HG02938 (cell line): ENCODE measurements around the gene GRAMD2B.

Experiments
- ATAC-seq: cut with Tn5 transposase; IDR thresholded peaks from one replicate; pipeline ENCODE4 v1.9.1; 2021; ENCODE audit warnings: mild to moderate bottlenecking, moderate library complexity; ENCODE audit not compliant: unreplicated experiment

Gene GRAMD2B

DNA sequence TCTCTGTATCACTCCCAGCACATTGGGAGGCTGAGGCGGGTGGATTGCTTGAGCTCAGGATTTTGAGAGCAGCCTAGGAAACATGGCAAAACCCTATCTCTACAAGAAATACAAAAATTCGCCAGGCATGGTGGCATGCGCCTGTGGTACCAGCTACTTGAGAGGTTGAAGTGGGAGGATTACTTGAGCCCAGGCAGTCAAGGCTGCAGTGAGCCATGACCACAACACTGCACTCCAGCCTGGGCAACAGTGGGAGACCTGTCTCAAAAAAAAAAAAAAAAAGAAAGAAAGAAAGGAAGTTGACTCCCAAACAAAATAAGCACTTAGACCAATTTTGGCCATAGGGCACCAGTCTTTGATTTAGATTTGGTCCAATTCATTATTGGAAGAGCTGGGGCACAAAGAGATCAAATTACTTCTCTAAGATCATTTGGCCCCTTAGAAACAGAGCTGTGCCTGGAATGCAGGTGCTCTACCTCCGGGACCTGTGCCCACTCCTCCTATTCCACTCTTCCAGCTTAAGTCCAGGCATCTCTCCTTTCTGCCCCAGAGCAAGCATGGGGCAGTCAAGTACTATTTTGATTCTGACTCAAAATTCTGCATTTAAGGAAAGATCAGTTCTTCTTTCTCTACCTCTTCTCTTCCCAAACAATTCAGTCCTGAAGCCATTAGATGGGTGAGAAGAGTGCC, 112.8 kb downstream of the GRAMD2B start:
- ATAC-seq: no peak

DNA sequence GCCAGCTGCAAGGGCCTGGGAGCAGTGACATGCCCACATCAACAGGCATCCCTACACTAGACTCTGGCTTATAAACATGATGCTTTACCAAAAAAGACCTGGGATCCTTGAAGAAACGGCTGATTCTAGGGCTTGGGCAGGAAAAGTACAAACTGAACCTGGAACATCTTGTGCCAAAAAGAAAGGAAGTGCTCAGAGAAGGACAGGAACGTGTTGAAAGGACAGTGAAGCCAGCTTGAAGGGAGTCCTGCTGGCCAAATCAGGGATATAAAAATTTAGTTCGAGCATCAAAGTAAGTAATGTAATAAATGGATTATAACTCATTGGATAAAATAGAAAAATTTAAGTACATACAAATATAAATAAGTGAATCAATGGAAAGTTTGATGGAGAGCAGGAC, 113.7 kb downstream of the GRAMD2B start:
- ATAC-seq: no peak

DNA sequence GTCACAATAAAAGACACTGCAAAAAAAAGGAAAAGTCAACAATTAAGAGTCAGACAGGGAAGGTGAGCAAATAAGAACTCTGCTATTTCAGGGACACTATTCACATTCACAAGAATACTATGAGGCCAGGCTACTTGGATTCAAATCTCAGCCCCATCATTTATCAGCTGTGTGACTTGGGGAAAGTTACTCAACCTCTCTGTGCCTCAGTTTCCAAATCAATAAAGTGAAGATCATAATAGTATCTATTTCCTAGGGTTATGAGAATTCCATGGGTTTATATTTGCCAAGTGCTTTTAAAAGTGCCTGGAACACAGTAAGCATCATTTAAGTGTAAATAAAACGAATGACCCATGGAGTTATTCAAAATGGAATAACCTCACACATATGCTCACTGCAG, 115.4 kb downstream of the GRAMD2B start:
- no peak for ATAC-seq

DNA sequence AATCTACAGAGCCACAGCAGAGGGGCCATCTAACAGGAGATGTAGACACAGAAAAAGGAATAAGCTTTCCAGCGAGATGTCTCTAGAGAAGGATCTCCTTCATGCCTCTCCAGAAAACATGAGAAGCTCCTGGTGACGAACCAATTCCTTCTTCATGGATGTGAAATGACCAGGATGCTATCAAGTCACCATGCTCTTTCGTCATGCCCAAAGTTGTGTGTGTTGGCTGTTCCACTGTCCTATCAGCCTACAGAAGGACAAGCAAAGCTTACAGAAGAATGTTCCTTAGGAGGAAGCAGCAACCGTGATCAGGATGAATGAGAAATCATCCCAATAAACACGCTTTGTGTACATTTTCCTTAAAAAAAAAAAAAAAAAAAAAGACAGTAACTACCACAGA, 117.4 kb downstream of the GRAMD2B start:
- ATAC-seq: no peak

DNA sequence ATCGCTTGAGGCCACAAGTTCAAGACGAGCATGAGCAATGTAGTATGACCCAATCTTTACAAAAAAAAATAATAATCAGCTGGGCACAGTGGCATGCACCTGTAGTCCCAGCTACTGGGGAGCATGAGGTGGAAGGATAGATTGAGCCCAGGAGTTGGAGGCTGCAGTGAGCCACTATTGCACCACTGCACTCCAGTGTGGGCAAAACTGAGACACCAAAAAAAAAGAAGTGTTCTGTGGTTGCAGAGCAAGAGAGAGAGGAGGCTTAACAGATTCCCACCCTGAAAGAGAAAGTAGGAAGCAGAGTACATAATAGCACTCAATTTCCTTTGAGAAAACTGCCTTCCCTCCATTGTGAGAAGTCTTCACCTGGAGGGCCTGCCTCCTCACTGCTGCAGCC, 119.2 kb downstream of the GRAMD2B start:
- no peak for ATAC-seq

DNA sequence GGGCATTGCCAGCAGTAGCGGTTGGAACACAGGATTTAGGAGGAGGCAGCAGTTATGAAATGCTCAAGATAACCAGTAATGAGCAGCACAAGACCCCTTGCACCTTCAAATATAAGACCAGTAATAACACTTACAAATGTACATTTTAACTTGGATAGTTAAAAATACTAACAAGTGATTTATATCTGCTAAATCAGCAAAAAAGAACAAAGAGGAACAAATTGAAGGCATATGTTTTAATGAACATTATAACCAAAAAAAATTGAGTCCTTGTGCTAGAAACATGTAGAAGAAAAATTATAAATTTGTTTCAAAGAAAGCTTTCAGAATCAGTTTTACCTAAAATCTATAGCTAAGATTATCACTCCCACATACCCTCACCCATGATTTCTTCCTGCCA, 119.8 kb downstream of the GRAMD2B start:
- ATAC-seq: no peak

DNA sequence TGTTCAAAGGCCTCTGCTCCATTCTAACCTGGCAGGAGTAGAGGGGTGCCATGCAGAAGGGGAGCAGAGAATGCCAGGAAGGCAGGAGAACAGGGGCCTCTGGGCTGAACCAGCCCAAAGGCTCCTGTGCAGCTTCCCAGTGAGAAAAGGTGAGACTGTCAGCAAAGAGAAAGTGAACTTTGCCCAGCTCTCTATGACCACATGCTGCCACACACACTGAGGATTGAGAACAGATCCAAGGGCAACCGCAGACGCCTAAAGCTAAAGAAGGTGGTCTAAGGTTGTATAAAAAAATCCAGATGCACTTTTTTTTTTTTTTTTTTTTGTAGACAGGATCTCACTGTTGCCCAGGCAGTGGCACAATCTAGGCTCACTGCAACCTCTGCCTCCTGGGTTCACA, 120.5 kb downstream of the GRAMD2B start:
- no peak for ATAC-seq
